Activated CD4-positive, alpha-beta T cell treated with anti-CD3 and anti-CD28 coated beads, Interleukin-2, amount 50 U/mL, for 1 hour (primary cell): ENCODE data around the gene PNMA6F.

ENCODE experiments used
- DNase-seq: peaks from one replicate; pipeline ENCODE4 v3.0.0-alpha.2; 2020

PNMA6F gene

GRCh38 chrX:153321381-153322124, at the start of gene PNMA6F:
Gene PNMA6F, minus strand, starts transcription at chrX:153321767. Its CDS starts 1,093 bp downstream, at chrX:153320674.
- no peak for DNase-seq

- no peak for DNase-seq
These were observed 49.7 kb upstream of the PNMA6F start for GRCh38 chrX:153371256-153371655.

- DNase-seq: no peak
These were observed 48.9 kb upstream of the PNMA6F start for GRCh38 chrX:153370293-153371055.

- DNase-seq: no peak
These were observed 45.4 kb upstream of the PNMA6F start for GRCh38 chrX:153366878-153367538.

- DNase-seq: no peak
These were observed 44.6 kb upstream of the PNMA6F start for GRCh38 chrX:153366119-153366518.

- DNase-seq: no peak
These were observed 44.1 kb upstream of the PNMA6F start for GRCh38 chrX:153365670-153366069.

GRCh38 chrX:153361781-153362397, 40.3 kb upstream of the PNMA6F start:
- no peak for DNase-seq

- DNase-seq: no peak
These were observed 36.3 kb upstream of the PNMA6F start for GRCh38 chrX:153357877-153358276.

- no peak for DNase-seq
These were observed 31.8 kb upstream of the PNMA6F start for GRCh38 chrX:153353416-153353815.

GRCh38 chrX:153352858-153353257, 31.3 kb upstream of the PNMA6F start:
- DNase-seq: no peak

GRCh38 chrX:153351981-153352380, 30.4 kb upstream of the PNMA6F start:
- DNase-seq: no peak

GRCh38 chrX:153349952-153350351, 28.4 kb upstream of the PNMA6F start:
- no peak for DNase-seq

- no peak for DNase-seq
These were observed 26.9 kb upstream of the PNMA6F start for GRCh38 chrX:153348421-153348820.

- DNase-seq: no peak
These were observed 26.0 kb upstream of the PNMA6F start for GRCh38 chrX:153347530-153347929.

- no peak for DNase-seq
These were observed 22.1 kb upstream of the PNMA6F start for GRCh38 chrX:153343674-153344073.

GRCh38 chrX:153342762-153343558, 21.4 kb upstream of the PNMA6F start:
- no peak for DNase-seq

- no peak for DNase-seq
These were observed 18.5 kb upstream of the PNMA6F start for GRCh38 chrX:153340111-153340510.

GRCh38 chrX:153339662-153340061, 18.1 kb upstream of the PNMA6F start:
- no peak for DNase-seq

GRCh38 chrX:153338836-153339235, 17.3 kb upstream of the PNMA6F start:
- no peak for DNase-seq

GRCh38 chrX:153336988-153337387, 15.4 kb upstream of the PNMA6F start:
- DNase-seq: no peak

- DNase-seq: no peak
These were observed 14.7 kb upstream of the PNMA6F start for GRCh38 chrX:153336121-153336894.
